Adrenal gland (tissue), 5 donors: ENCODE data around the gene CASKIN2.

ENCODE experiments used
- POLR2A ChIP-seq, 2 donors: fragments of 450-650 bp; IDR thresholded peaks; one replicate each; pipeline ENCODE4 v1.6.1; 2017; ENCODE audit warnings: antibody characterized with exemption in 2 of 2, mild to moderate bottlenecking in 2 of 2, moderate library complexity in 1 of 2
- TF ChIP-seq, protein P1 (sequence below), 6 experiments: fragments of 450-650 bp in 4 of 6; fragments of 200-600 bp in 2 of 6; sonication (generic) in 1 of 6; IDR thresholded peaks; 1 replicate in 5 of 6; 2 replicates in 1 of 6; pipeline versions ENCODE4 v1.5.1 to v1.8.0; 2016 to 2021; ENCODE audit warnings: antibody characterized with exemption in 6 of 6, mild to moderate bottlenecking in 2 of 6, moderate library complexity in 1 of 6
- donor health status: DM: no; HTN: no; CAD: no.

DNA sequence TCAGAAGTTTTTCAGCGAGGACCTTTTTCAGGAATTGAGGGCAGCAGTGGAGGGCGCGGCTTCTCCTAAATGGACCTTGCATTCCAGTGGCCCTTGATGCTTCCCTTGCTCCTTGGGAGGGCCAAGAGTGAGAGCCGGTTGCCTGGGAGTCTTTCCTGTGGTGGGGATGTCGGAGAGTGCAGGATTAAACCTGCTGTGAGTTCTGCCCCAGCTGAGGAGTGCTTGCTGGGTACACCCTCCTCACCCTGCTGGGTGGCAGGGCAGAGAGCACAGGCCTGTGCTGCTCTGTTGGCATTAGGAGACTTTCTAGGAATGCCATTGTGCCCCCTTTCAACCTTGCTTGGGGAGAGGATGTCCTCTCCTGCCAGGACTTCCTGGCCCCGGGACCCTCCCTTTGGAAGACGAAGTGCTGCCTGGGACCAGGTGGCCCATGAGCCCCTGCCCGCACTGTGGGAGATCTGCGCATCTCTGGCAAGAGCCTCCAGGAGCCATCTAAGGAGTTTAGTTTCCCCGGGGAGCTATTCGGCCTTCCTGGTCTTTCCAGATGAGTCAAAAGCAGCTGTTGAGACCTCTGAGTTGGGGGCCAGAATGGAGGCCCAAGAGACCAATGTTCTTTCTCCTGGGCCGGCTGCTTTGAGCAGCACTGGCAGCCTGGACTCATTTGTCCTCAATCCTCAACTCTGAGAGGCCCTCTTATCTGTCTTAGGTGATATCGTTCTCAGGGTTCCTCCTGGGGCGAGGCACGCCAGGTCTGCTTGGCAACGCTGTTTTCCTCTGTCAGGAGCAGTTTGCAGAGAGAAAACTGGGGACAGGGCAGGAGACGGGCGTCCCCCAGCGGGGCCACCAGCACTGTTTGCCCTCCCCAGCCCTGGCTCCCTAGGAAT, 15.7 kb upstream of the CASKIN2 start:
- TF ChIP-seq, protein P1, sequence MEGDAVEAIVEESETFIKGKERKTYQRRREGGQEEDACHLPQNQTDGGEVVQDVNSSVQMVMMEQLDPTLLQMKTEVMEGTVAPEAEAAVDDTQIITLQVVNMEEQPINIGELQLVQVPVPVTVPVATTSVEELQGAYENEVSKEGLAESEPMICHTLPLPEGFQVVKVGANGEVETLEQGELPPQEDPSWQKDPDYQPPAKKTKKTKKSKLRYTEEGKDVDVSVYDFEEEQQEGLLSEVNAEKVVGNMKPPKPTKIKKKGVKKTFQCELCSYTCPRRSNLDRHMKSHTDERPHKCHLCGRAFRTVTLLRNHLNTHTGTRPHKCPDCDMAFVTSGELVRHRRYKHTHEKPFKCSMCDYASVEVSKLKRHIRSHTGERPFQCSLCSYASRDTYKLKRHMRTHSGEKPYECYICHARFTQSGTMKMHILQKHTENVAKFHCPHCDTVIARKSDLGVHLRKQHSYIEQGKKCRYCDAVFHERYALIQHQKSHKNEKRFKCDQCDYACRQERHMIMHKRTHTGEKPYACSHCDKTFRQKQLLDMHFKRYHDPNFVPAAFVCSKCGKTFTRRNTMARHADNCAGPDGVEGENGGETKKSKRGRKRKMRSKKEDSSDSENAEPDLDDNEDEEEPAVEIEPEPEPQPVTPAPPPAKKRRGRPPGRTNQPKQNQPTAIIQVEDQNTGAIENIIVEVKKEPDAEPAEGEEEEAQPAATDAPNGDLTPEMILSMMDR (IDR thresholded peaks at IDR 0.05) = no peak
- no peak for TF ChIP-seq POLR2A (IDR thresholded peaks at IDR 0.05)
